ENCODE data around the gene MESD.

MESD gene

DNA sequence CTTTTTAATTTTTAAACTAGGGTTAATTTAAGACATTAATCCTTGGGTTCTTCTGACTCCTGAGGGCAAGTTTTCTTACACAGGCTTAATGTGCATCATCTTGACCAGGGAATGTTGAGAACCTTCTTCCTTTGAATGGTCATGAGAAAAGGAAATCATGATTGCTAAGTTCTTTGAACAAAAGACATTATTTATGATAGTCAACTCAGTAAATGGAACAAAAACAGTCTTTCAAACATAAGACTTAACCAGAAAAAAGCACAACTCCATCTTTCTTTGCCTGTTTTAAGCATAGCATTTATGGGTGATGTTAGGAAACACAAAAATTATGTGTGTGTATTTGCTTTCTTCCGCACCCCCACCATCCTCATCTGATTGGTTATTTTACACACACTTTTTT, 16.5 kb upstream of the MESD start:
- no peak overlapping the region for H3K4me3 ChIP-seq (ENCODE audit: low read length)
- no peak for TF ChIP-seq ZNF274 (IDR thresholded peaks at IDR 0.05; ENCODE audit: low read depth, low read length)

DNA sequence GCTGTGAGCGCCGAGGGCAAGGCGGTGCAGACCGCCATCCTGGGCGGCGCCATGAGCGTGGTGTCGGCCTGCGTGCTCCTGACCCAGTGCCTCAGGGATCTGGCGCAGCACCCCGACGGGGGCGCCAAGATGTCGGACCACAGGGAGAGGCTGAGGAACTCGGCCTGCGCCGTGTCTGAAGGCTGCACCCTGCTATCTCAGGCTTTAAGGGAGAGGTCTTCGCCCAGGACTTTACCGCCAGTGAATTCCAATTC, 13.4 kb upstream of the MESD start:
- H3K4me3 ChIP-seq (ENCODE audit: low read length) = no peak overlapping the region; the same call in 1 of the 2 replicates
- TF ChIP-seq ZNF274 (IDR thresholded peaks at IDR 0.05; ENCODE audit: low read depth, low read length) = no peak

DNA sequence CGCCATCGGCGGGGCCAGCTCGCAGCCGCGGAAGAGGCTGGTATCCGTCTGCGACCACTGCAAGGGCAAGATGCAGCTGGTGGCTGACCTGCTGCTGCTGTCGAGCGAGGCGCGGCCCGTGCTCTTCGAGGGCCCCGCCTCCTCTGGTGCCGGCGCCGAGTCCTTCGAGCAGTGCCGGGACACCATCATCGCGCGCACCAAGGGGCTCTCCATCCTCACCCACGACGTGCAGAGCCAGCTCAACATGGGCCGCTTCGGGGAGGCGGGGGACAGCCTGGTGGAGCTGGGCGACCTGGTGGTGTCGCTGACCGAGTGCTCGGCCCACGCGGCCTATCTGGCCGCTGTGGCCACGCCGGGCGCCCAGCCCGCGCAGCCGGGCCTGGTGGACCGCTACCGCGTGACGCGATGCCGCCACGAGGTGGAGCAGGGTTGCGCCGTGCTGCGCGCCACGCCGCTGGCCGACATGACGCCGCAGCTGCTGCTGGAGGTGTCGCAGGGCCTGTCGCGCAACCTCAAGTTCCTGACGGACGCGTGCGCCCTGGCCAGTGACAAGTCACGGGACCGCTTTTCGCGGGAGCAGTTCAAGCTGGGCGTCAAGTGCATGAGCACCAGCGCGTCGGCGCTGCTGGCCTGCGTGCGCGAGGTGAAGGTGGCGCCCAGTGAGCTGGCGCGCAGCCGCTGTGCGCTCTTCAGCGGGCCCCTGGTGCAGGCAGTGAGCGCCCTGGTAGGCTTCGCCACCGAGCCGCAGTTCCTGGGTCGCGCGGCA, 12.9 kb upstream of the MESD start:
- peak overlapping the region; percentile 91; the same call in 1 of the 2 replicates for H3K4me3 ChIP-seq (ENCODE audit: low read length)
- TF ChIP-seq ZNF274 (IDR thresholded peaks at IDR 0.05; ENCODE audit: low read depth, low read length) = no peak

DNA sequence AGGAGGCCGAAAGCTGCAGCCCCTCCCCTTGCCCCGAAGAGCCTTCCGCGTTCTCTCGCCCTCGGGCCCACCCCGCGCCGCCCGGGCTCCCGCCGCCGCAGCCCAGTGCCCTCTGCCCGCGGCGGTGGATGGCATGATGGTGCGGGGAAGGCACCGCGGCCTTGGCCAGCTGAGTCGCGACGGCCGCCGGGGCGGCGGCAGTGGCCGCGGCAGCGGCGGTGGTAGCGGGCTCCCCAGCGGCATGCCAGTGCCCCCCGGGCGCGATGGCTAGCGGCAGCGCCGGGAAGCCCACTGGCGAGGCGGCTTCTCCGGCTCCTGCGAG, 12.4 kb upstream of the MESD start:
- peak overlapping the region; percentile 91 for H3K4me3 ChIP-seq (ENCODE audit: low read length)
- TF ChIP-seq ZNF274 (IDR thresholded peaks at IDR 0.05; ENCODE audit: low read depth, low read length) = no peak

DNA sequence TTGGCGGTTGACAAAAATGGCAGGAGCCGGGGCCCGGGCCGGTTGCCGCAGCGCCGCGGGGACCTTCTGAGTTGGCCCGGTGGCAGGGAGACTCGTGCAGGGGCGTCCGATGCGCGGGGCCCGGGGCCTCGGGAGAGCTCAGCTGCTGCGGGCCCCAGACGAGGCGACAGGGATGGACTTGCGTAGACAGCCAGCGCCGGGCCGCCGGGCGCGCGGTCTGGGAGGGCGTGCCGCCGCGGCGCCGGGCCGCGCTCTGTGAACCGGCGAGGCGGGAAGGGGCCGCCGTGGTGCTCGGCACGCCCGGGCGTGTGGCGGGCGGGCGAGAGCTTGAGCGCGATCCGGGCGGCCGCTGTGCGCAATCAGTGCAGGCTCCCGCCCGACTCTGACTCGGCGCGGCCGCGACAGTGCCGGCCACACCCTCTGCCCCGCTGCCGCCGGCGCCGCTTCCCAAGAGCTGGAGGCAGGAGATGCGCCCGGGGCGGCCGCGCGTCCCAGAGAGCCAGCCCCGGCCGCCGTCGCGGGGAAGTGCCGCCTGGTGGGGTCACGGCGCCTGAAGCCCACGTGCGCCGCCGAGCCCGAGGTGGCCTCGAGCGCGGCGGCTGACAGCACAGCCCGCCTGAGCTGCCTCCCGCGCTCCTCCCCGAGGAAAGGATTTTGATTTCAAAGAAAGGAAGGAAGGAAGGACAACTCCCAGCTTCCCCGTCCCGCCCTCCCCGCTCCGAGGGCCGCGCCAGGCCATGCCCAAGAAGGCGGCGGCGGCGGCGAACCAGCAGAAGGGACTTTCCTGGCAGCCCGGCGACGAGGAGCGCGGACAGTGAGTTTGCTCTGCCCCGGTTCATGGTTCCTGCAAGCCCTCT, 11.8 kb upstream of the MESD start:
- no peak for TF ChIP-seq ZNF274 (IDR thresholded peaks at IDR 0.05; ENCODE audit: low read depth, low read length)
- peak overlapping the region; percentile 91 for H3K4me3 ChIP-seq (ENCODE audit: low read length)

DNA sequence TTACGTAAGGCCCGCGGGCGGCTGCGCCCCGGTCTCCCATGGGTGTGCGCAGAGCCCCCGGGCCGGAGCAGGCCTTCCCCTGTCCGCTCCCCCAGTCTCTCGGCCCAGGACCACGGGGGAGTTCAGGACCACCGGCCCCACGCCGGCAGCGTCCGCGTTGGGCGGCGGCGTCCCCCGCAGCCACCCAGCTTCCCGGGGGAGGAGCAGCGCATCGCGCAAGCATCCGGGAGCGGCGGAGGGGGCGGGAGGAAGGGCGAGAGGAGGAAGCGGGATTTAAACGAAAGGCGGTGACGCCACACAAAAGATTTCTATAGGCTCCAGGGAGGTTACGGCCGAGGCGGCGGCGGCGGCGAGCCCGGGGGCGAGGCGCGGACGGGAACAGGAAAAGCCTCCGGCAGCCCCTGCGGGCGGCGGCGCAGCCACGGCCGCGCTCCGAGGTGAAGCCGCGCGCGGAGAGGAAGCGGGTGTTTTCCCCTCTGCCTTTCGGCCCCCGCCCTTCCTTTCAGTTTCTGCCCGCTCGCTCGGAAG, 11.1 kb upstream of the MESD start, which contains the start of gene TLNRD1:
TSS of gene TLNRD1 (plus strand) at position 300 of the 528 bp plus-strand sequence. CDS start 1,349 bp downstream, outside the sequence.
- peak within 1 kb of the TSS; percentile 91 for H3K4me3 ChIP-seq (ENCODE audit: low read length)
- TF ChIP-seq ZNF274 (IDR thresholded peaks at IDR 0.05; ENCODE audit: low read depth, low read length) = no peak

DNA sequence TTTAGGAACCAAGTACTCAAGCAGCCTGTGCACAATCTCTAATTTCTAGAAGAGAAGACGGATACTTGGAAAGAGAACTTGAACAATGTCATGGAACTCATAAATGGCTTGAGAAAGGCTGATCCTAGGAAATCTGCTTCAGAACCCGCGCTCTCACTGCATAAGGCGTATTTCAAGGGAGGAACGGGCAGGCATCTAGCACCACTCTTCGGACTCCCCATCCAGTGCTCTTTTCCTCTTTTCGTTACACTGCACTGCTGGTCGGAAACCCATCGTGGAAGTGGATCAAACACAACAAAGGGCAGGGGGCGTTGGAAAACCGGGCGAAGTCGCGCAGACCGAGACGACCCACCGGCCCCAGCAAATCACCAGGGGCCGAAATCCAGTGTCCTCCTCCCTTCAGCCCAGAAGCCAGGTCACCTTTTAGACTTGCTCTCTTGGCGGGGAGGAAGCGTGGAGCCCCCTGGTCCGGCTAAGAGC, 10.6 kb upstream of the MESD start:
- TF ChIP-seq ZNF274 (IDR thresholded peaks at IDR 0.05; ENCODE audit: low read depth, low read length) = no peak

DNA sequence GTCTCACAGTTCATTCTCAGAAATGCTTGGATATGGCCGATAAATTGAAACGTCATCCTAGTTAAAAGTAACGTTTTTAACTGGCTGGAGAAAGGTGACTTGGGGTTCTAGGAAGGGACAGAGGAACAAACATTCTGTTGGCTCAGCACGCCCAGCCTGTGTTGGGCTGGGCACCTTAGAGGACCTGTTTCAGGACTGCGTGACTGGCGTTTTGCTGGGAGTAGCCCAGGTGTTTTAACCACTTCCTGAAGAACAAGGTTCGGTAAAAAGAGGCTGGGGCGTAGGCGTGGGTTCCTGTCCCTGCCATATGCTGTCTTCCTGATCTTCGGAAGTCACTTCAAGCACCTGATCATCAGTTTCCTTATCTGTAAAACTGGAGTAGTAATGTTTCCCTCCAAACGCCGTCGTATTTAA, 10.0 kb upstream of the MESD start:
- no peak for TF ChIP-seq ZNF274 (IDR thresholded peaks at IDR 0.05; ENCODE audit: low read depth, low read length)
- peak overlapping the region; percentile 91 for H3K4me3 ChIP-seq (ENCODE audit: low read length)

More for the DNA sequence above, 10.6 kb upstream of the MESD start:
- H3K4me3 ChIP-seq (ENCODE audit: low read length) = peak overlapping the region; percentile 91

DNA sequence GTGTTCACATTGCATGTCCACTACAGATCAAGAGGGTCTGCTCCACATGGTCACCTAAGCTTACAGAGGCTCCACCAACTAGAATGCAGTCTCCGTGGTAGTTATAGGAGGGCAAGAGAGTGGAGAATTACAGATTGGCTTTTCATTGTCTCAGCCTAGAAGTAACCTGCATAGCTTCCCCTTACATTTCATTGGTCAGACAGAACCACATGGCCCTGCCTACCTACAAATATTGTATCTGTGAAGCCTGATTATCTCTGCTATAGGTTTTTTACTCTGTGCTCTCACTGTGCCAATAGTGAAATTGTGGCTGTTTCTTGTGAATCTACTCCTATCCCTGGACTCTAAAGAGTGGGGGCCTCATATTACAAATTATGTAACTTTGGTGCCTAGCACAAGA, 8.6 kb upstream of the MESD start:
- no peak overlapping the region for H3K4me3 ChIP-seq (ENCODE audit: low read length)
- TF ChIP-seq ZNF274 (IDR thresholded peaks at IDR 0.05; ENCODE audit: low read depth, low read length) = no peak

DNA sequence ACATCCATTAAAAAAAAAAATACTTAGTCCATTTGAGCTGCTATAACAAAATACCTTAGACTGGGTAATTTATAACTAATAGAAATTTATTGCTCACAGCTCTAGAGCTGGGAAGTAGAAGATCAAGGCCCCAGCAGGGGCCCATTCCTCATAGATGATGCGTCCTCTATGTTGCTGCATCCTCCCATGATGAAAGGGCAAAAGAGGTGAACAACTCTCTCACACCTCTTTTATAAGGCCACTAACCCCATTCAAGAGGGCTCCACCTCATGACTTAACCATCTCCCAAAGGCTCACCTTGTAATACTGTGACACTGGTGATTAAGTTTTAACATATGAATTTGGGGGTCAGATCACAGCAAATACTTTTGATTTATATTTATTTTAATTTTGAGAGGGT, 8.1 kb upstream of the MESD start:
- TF ChIP-seq ZNF274 (IDR thresholded peaks at IDR 0.05; ENCODE audit: low read depth, low read length) = no peak
- H3K4me3 ChIP-seq (ENCODE audit: low read length) = no peak overlapping the region

DNA sequence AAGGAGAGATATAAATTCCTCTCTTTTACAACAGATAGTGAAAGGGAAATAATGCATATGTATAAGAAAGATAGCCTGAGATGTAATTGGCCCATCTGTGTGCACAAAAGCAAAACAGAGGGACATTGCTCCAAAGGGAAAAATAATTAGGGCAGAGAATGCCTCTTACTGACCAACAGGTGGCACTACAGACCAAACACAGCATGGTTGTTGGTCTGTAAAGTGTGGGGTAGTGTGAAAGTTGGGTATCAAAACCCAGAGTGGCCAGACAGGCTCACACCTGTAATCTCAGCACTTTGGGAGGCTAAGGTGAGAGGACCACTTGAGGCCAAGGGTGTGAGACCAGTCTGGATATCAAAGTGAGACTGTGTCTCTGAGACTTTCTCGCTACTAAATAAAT, 6.6 kb upstream of the MESD start:
- TF ChIP-seq ZNF274 (IDR thresholded peaks at IDR 0.05; ENCODE audit: low read depth, low read length) = no peak

DNA sequence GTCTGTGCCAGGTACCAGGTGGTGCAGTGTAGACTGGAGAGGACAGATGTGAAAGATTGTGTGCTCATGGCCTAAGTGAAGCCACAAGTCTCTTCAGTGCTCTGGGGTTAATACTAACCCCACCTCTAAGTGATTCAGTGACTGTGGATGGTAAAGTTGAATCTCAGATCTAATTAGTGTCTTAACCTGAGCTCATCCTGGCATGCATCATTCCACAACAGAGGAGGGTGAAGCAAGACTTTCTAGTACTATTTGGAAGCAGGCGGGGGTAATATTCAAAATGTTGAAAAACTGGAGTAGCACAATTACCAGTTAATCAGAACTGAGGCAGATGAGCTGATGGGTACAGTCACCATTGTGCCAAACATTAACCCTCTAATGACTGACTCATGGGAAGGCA, 2.8 kb upstream of the MESD start:
- no peak for TF ChIP-seq ZNF274 (IDR thresholded peaks at IDR 0.05; ENCODE audit: low read depth, low read length)
- no peak overlapping the region for H3K4me3 ChIP-seq (ENCODE audit: low read length)

More for the DNA sequence above, 6.6 kb upstream of the MESD start:
- no peak overlapping the region for H3K4me3 ChIP-seq (ENCODE audit: low read length)

DNA sequence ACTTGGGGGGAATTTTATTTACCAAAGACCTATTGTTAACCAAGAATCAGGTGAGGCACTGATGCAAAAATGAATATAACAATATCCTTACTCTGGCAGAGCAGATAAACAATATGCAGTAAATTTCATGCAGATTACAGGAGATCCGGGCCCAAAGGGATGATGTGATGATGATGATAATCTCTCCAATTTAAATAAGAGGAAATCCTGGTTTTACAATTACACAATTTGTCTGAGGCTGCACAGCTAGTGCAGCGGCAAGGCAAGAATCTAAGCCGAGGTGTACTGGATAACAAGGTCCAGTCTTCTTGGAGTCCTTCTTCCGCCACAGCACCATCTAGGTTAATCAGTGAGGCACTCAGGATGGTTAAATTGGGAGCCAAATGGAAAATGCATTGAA, 2.4 kb upstream of the MESD start:
- TF ChIP-seq ZNF274 (IDR thresholded peaks at IDR 0.05; ENCODE audit: low read depth, low read length) = no peak
- no peak overlapping the region for H3K4me3 ChIP-seq (ENCODE audit: low read length)

DNA sequence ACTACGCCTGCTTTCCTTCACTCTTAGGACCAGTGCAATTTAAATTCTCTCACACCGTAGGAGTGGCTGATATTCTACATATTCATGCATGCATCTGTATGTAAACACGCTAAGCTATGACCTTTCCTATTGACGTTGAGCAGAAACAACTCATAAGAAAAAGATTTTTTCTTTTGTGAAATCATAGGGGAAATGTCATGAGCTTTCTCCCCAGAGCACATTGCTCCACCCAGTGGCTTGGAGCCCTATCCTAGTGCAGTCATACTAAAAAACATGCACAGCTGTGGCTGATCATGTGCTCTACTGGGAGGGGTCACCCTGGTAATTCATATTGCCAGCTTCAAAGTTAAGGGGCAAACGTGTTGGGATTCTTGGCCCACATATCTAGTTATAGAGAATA, 1.8 kb upstream of the MESD start:
- TF ChIP-seq ZNF274 (IDR thresholded peaks at IDR 0.05; ENCODE audit: low read depth, low read length) = no peak
- no peak overlapping the region for H3K4me3 ChIP-seq (ENCODE audit: low read length)

DNA sequence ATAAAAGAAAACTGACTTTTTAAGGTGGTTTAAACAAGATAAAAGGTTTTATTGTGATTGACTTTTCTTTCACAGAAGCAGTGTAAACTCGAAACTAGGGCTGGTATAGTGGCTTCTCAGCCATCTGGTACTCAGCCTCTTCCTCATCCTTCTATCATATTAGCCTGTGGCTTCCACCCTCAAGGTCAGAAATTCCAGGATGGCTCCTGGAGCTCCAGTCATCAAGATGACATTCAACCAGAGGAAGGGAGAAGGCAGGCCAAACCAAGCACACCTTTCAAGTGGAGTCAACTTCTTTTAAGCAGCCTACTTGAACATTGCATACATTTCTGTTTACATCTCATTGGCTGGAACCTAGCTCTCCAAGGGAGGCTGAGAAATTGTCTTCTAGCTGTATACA, 1.3 kb upstream of the MESD start:
- H3K4me3 ChIP-seq (ENCODE audit: low read length) = no peak overlapping the region
- no peak for TF ChIP-seq ZNF274 (IDR thresholded peaks at IDR 0.05; ENCODE audit: low read depth, low read length)

All from GM08714 (cell line).